Caco-2 (cell line): ENCODE data around the gene TMEM208. TPM values are rescaled to one million over a fixed set of nuclear protein-coding genes. Genes with fewer than 3 reads are reported as not detected.

Experiments used
- BruUV-seq: library from RNA; stranded (reverse); fragments of 400-500 nt; replicated peaks from 2 replicates; lab custom pipeline; 2021; lab: Mats Ljungman, UMichigan
- CTCF ChIA-PET: fragments of 300-600 bp; sonication (Branson Sonifier 250); formaldehyde crosslinking; loops from one replicate; lab custom pipeline; 2022; ENCODE audit warnings: antibody characterized with exemption; lab: Charles Lee
- POLR2A ChIA-PET: fragments of 300-600 bp; sonication (Branson Sonifier 250); formaldehyde crosslinking; loops from one replicate; lab custom pipeline; 2022; ENCODE audit warnings: antibody characterized with exemption; lab: Charles Lee
- DNase-seq, 2 experiments: peaks; one replicate each; pipeline versions ENCODE4 v3.0.0 to v3.0.0-alpha.2; 2020 to 2022
- H3K27me3 ChIP-seq: replicated peaks from 2 replicates; pipeline ENCODE4 v1.6.0; 2011; ENCODE audit warnings: low read length; ENCODE audit not compliant: control insufficient read depth, insufficient read depth
- H3K36me3 ChIP-seq: 2 replicates; pipeline ENCODE4 v1.5.1; 2011; ENCODE audit warnings: low read length; ENCODE audit not compliant: control insufficient read depth, insufficient read depth
- H3K4me1 ChIP-seq: fragments of 250-450 bp; sonication (Bioruptor Pico); 2 replicates; pipeline ENCODE4 v1.5.1; 2020; ENCODE audit warnings: mild to moderate bottlenecking
- H3K4me3 ChIP-seq: 2 replicates; pipeline ENCODE4 v1.5.1; 2011; ENCODE audit warnings: low read depth, mild to moderate bottlenecking, control low read depth, low read length
- H3K9me3 ChIP-seq: fragments of 250-450 bp; sonication (Bioruptor Pico); 2 replicates; pipeline ENCODE4 v1.5.1; 2020; ENCODE audit warnings: mild to moderate bottlenecking, moderate library complexity
- H3K27ac Mint-ChIP-seq: one replicate; pipeline ENCODE4 v1.8.0; 2022; ENCODE audit warnings: mixed read lengths; ENCODE audit not compliant: unreplicated experiment
- H3K27me3 Mint-ChIP-seq: one replicate; pipeline ENCODE4 v1.8.0; 2022; ENCODE audit warnings: mixed read lengths; ENCODE audit not compliant: insufficient read depth, unreplicated experiment
- H3K36me3 Mint-ChIP-seq: one replicate; pipeline ENCODE4 v1.8.0; 2022; ENCODE audit warnings: mild to moderate bottlenecking, mixed read lengths; ENCODE audit not compliant: insufficient read depth, unreplicated experiment
- H3K4me1 Mint-ChIP-seq: one replicate; pipeline ENCODE4 v1.8.0; 2022; ENCODE audit warnings: low read depth, mixed read lengths; ENCODE audit not compliant: unreplicated experiment
- H3K4me3 Mint-ChIP-seq: one replicate; pipeline ENCODE4 v1.8.0; 2022; ENCODE audit warnings: mild to moderate bottlenecking, moderate library complexity, mixed read lengths; ENCODE audit not compliant: unreplicated experiment
- H3K9me3 Mint-ChIP-seq: one replicate; pipeline ENCODE4 v1.8.0; 2022; ENCODE audit warnings: mixed read lengths; ENCODE audit not compliant: unreplicated experiment
- CTCF ChIP-seq, 2 experiments: fragments of 200-600 bp in 1 of 2; IDR thresholded peaks; 1 replicate in 1 of 2; 2 replicates in 1 of 2; pipeline versions ENCODE4 v1.5.1 to v1.8.0; 2011 to 2022; ENCODE audit warnings: antibody characterized with exemption in 1 of 2, control low read depth in 1 of 2, inconsistent platforms in 1 of 2, low read depth in 1 of 2, low read length in 1 of 2, mild to moderate bottlenecking in 1 of 2, moderate library complexity in 1 of 2; ENCODE audit not compliant: insufficient read depth in 1 of 2, severe bottlenecking in 1 of 2, unreplicated experiment in 1 of 2
- intact Hi-C: fragments of 100-400 bp; cut with micrococcal nuclease; formaldehyde crosslinking; loops from one replicate; pipeline ENCODE4 v1.10.0; 2022; ENCODE audit not compliant: unreplicated experiment
- total RNA-seq: library from RNA; stranded (reverse); gene quantifications from 2 replicates; pipeline ENCODE4 v1.2.3, GENCODE V29; 2022

TMEM208 gene
- total RNA-seq, 1 experiment from 2014 or later, result 69.7 TPM

GRCh38 chr16:67207249-67208091 lies 19.5 kb upstream of the TMEM208 start:
- peaks cover 12% of the 10 kb centered on the region; the same call in 1 of the 2 replicates for H3K4me1 ChIP-seq
- BruUV-seq, result no TSS peak
- H3K27me3 ChIP-seq, result no peaks in the 10 kb centered on the region
- no peak overlapping the region for H3K4me3 ChIP-seq
- POLR2A ChIA-PET, result interaction anchor here (1.4 kb wide), 1 partner anchor 19 kb away, joined by 3 read pairs; the partner anchor contains the start of gene TMEM208
- no peaks in the 10 kb centered on the region for H3K9me3 ChIP-seq
- H3K4me3 Mint-ChIP-seq, result no peak overlapping the region
- no peaks in the 10 kb centered on the region for H3K27me3 Mint-ChIP-seq
- intact Hi-C loops, result no loop called here
- CTCF ChIA-PET, result interaction anchor here (2.6 kb wide), 1 partner anchor 9 kb away, joined by 9 read pairs; the partner anchor contains the start of gene ELMO3
- peaks cover 8% of the 10 kb centered on the region for H3K4me1 Mint-ChIP-seq
- H3K36me3 Mint-ChIP-seq, result peaks cover 31% of the 10 kb centered on the region
- no peaks in the 10 kb centered on the region for H3K9me3 Mint-ChIP-seq
- no peaks in the 10 kb centered on the region; the same call in 1 of the 2 replicates for H3K36me3 ChIP-seq
- H3K27ac Mint-ChIP-seq, result peak overlapping the region; percentile 9
- no peak for TF ChIP-seq CTCF (IDR thresholded peaks at IDR 0.05; ENCODE audit: insufficient read depth in 1 of 2, low read depth in 1 of 2, low read length in 1 of 2, severe bottlenecking in 1 of 2, unreplicated experiment in 1 of 2)
- no peak for DNase-seq

GRCh38 chr16:67208154-67208896 lies 18.6 kb upstream of the TMEM208 start:
- Mint-ChIP-seq H3K36me3 (peaks cover 30% of the 10 kb centered on the region), H3K9me3 (no peaks in the 10 kb centered on the region), H3K4me1 (peaks cover 8% of the 10 kb centered on the region), H3K27me3 (no peaks in the 10 kb centered on the region), H3K4me3 (no peak overlapping the region), H3K27ac (no peak overlapping the region)
- Histone ChIP-seq H3K27me3 (no peaks in the 10 kb centered on the region), H3K4me1 (peaks cover 18% of the 10 kb centered on the region; the same call in 1 of the 2 replicates), H3K4me3 (no peak overlapping the region), H3K36me3 (no peaks in the 10 kb centered on the region; the same call in 1 of the 2 replicates), H3K9me3 (no peaks in the 10 kb centered on the region)
- intact Hi-C loops, result no loop called here
- no peak for TF ChIP-seq CTCF (IDR thresholded peaks at IDR 0.05; ENCODE audit: insufficient read depth in 1 of 2, low read depth in 1 of 2, low read length in 1 of 2, severe bottlenecking in 1 of 2, unreplicated experiment in 1 of 2)
- POLR2A ChIA-PET, result interaction anchor here (1.4 kb wide), 1 partner anchor 18 kb away, joined by 3 read pairs; the partner anchor contains the start of gene TMEM208
- DNase-seq, result no peak
- CTCF ChIA-PET, result interaction anchor here (2.6 kb wide), 1 partner anchor 10 kb away, joined by 9 read pairs; the partner anchor contains the start of gene ELMO3
- BruUV-seq, result no TSS peak

GRCh38 chr16:67209565-67209964 lies 17.4 kb upstream of the TMEM208 start:
- Mint-ChIP-seq H3K27me3 (no peaks in the 10 kb centered on the region), H3K4me3 (no peak overlapping the region), H3K9me3 (no peaks in the 10 kb centered on the region), H3K4me1 (peaks cover 8% of the 10 kb centered on the region), H3K27ac (no peak overlapping the region), H3K36me3 (peaks cover 30% of the 10 kb centered on the region)
- Histone ChIP-seq H3K9me3 (no peaks in the 10 kb centered on the region), H3K36me3 (no peaks in the 10 kb centered on the region), H3K4me3 (no peak overlapping the region), H3K4me1 (peaks cover 28% of the 10 kb centered on the region; the same call in 1 of the 2 replicates), H3K27me3 (no peaks in the 10 kb centered on the region)
- ChIA-PET POLR2A (interaction anchor here (1.3 kb wide), 1 partner anchor 38 kb away, joined by 5 read pairs; the partner anchor contains the start of gene FHOD1), CTCF (interaction anchor here (1.1 to 2.6 kb wide), 2 partner anchors 11 to 37 kb away, joined by 3 to 9 read pairs; partner anchors contain the start of gene ELMO3)
- no peak for TF ChIP-seq CTCF (IDR thresholded peaks at IDR 0.05; ENCODE audit: insufficient read depth in 1 of 2, low read depth in 1 of 2, low read length in 1 of 2, severe bottlenecking in 1 of 2, unreplicated experiment in 1 of 2)
- intact Hi-C loops, result no loop called here
- DNase-seq, result no peak
- BruUV-seq, result no TSS peak
